SH-SY5Y (cell line): ENCODE data around the gene SP5.

Source experiments
- GATA2 ChIP-seq: IDR thresholded peaks from 2 replicates; pipeline ENCODE4 v1.6.1; 2011; ENCODE audit warnings: mild to moderate bottlenecking, low read depth, low read length
- GATA3 ChIP-seq: IDR thresholded peaks from 2 replicates; pipeline ENCODE4 v1.6.1; 2011; ENCODE audit warnings: low read depth, mild to moderate bottlenecking, low read length, moderate library complexity

SP5 gene

GRCh38 chr2:170717599-170717963 is 2.4 kb downstream of the SP5 start:
- no peak for TF ChIP-seq GATA2
- TF ChIP-seq GATA3, result no peak

- TF ChIP-seq GATA2, result no peak
- no peak for TF ChIP-seq GATA3
These were observed 3.0 kb downstream of the SP5 start for GRCh38 chr2:170717991-170718589.

GRCh38 chr2:170719810-170720209 is 4.7 kb downstream of the SP5 start:
- TF ChIP-seq GATA2, result no peak
- no peak for TF ChIP-seq GATA3

- TF ChIP-seq GATA3 (no peak), GATA2 (no peak)
These were observed 6.5 kb downstream of the SP5 start for GRCh38 chr2:170721678-170722077.

DNA sequence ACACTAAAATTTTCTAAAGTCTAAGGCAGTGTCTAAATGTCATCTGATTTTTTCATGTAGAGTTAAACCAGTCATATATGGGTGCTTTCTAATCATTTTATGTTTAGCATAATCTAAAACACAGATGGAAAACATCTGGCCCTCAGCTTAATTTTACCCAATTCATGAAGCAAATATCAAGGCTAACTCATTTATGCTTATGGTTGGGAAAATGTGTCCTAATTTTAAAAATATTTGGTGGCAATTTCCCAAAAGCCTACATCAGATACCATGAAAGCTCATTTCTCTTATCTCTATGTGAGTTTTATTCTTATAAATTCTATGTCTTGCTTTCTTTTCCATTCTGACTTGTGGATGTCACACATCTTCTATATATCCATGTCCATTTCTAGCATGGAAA is 7.2 kb downstream of the SP5 start:
- TF ChIP-seq GATA3 (peak; percentile 37; the same call in 1 of the 2 replicates), GATA2 (no peak)

GRCh38 chr2:170723446-170723958 is 8.4 kb downstream of the SP5 start:
- no peak for TF ChIP-seq GATA2

DNA sequence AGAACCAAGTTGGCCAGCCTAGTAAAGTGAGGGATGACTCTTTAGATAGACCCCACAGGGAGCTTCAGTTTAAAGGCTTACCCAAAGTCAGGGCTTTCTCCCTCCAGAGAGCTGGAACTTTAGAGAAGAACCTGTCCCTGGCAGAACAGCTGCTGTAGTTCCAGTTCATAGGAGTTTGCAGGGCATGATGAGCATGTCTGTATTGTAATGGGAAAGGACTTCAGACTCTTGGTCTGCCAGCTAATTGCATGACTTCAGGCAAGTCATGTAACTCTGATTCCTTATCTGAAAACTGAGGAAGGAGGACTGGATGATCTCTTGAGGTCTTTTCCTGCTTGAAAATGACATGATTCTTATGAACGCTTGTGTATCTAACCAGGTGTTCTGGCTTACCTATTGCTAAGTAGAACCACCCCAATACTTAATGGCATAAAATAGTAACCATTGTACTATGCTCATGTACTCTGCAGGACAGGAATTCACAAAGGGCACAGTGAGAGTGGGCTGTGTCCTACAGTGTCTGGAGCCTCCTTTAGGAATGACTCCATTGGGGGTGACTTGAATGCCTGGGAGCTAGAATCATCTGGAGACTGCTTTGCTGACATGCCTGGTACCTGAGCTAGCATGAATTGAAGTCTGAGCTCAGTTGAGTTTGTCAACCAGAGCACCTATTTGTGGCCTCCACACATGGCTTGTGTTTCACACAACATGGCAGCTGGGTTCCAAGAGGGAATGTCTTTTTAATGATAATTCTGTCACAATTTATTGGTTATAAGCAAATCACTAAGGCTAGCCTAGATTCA is 18.9 kb downstream of the SP5 start:
- no peak for TF ChIP-seq GATA2

DNA sequence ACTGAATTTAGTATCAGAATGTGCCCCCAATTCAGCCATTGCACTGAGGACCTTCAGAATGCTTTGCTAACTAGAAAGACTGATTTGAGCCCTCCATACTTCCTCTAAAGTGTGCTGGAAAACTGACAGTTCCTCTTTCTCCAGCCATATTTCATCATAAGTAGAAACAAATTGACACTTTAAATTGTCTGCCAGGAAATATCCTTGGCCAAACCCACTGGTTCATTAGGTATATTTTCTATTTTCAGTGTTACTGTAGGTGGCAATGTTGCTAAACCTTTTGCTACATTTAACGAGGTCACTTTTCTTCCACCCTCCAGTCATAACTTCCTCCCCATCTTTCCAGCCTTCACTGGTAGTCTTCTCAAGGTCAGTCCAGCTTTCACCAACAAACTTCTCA is 21.5 kb downstream of the SP5 start:
- TF ChIP-seq GATA2 (no peak), GATA3 (no peak)

DNA sequence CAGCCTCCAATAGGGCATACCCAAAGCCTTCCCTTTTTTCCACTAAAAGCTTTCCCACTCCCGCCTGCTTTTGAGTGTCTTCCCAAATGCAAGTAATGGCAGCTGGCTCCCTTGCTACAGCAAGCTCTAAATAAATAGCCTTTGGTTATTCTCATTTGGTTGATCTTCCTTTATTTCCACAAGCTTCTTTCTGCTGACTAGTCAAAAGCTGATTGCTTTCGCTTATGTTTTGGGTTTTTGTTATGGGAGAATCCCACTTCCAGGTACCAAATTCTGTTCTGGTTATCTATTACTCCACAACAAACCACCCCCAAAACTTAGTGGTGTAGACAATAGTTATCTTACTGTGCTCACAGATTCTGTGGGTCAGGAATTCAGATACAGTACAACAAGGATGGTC is 22.3 kb downstream of the SP5 start:
- TF ChIP-seq GATA2 (no peak), GATA3 (no peak)

GRCh38 chr2:170737821-170738220 is 22.7 kb downstream of the SP5 start:
- no peak for TF ChIP-seq GATA3
- no peak for TF ChIP-seq GATA2

DNA sequence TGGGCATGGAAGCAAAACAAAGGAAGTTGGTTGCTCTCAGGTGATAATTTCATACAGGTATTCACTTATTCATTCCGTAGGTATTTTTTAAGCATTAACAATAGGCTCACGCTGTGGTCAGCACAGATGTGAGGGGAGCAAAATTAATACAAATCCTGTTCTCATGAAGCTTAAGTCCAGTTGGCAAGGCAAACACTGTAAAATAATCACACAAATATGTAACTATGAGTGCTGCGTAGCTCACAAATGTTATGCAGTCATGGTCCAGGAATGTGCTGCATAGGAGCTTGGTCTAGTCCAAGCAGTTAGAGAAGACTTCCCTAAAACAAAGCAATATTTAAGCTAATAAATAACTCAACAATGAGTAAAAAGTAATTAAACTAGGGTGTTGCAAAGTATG is 23.9 kb downstream of the SP5 start:
- TF ChIP-seq GATA2 (no peak), GATA3 (no peak)

DNA sequence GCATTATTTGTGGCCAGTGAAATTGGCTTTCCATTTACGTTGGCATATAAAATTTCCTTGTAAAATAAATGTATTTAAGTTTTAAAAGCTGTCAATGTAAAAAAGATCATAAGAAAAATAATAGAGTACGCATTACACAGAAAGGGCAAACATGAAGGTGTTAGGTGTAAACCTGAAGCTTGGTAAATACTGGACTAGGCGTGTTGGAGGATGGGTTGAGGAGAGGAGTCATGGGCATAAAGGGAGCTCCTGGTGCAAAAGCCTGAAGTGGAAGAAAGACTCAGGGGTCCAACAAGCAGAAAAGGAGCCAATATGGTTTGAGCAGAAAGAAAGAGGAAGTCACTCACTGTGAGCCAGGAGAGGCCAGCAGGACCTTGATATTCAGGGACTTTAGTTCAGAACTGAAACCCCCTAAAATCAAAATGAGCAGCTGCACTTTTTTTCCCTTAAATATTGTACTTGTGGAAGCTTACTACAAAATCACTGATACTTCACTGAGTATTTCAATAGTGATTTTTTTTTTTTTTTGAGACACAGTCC is 24.4 kb downstream of the SP5 start:
- no peak for TF ChIP-seq GATA3
- no peak for TF ChIP-seq GATA2

DNA sequence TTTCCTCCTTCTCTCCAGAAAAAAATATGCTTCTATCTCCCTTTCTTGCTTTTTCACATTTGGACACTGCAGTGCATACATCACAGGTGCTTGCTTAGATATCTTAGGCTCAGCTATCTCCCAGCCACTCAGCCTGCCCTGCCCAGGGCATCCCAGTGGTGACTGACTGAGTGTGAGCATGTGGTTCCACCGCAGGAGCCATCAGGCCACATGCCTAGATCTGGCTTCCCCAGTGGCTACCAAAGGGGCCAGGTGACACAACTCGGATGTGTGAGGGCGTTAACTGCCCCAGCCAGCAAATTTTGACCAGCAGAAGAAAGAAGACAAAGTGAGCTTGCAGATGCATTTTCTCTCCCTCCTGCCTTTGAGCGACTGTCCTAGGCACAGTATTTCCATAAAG is 25.5 kb downstream of the SP5 start:
- TF ChIP-seq GATA3, result no peak
- no peak for TF ChIP-seq GATA2

- TF ChIP-seq GATA2 (no peak), GATA3 (no peak)
These were observed 26.9 kb downstream of the SP5 start for GRCh38 chr2:170742000-170742399.

GRCh38 chr2:170742896-170743529 is 27.9 kb downstream of the SP5 start:
- TF ChIP-seq GATA3 (no peak), GATA2 (no peak)
